Ascending aorta (tissue), 2 donors: ENCODE results near the gene DAGLB. TPM values are rescaled to one million over a fixed set of nuclear protein-coding genes. Genes with fewer than 3 reads are reported as not detected.

Experiments used
- DNase-seq, 2 donors: peaks; one replicate each; pipeline ENCODE4 v3.0.0-alpha.2; 2019; ENCODE audit warnings: low spot score in 2 of 2
- H3K27ac ChIP-seq, 2 donors: fragments of 200-600 bp; sonication (generic); one replicate each; pipeline ENCODE4 v1.5.1; 2016 to 2017; ENCODE audit warnings: mild to moderate bottlenecking in 1 of 2
- H3K27me3 ChIP-seq: fragments of 200-600 bp; sonication (generic); one replicate; pipeline ENCODE4 v1.5.1; 2017
- H3K36me3 ChIP-seq, 2 donors: fragments of 200-600 bp; sonication (generic); one replicate each; pipeline ENCODE4 v1.5.1; 2016
- H3K4me1 ChIP-seq, 2 donors: fragments of 200-600 bp; sonication (generic); one replicate each; pipeline ENCODE4 v1.5.1; 2016 to 2017; ENCODE audit warnings: mild to moderate bottlenecking in 1 of 2
- H3K4me3 ChIP-seq, 2 donors: fragments of 200-600 bp; sonication (generic); one replicate each; pipeline ENCODE4 v1.5.1; 2016 to 2017; ENCODE audit warnings: mild to moderate bottlenecking in 1 of 2
- H3K9me3 ChIP-seq, 2 donors: fragments of 200-600 bp; sonication (generic); one replicate each; pipeline ENCODE4 v1.5.1; 2016
- CTCF ChIP-seq, 3 experiments: fragments of 200-600 bp in 2 of 3; fragments of 450-650 bp in 1 of 3; sonication (generic) in 2 of 3; IDR thresholded peaks; one replicate each; pipeline ENCODE4 v1.5.1; 2016 to 2019; ENCODE audit warnings: antibody characterized with exemption in 3 of 3, mild to moderate bottlenecking in 1 of 3, moderate library complexity in 1 of 3
- intact Hi-C: fragments of 100-400 bp; cut with DNase I; formaldehyde crosslinking; loops from one replicate; pipeline ENCODE4 v1.15.1; 2023
- total RNA-seq: library from RNA; depleted of rRNA; stranded (reverse); fragments of >200 nt; gene quantifications from one replicate; pipeline ENCODE4 v1.1.0, GENCODE V29; 2016

DAGLB gene
- total RNA-seq, 1 donor from 2014 or later: 5.2 TPM

DNA sequence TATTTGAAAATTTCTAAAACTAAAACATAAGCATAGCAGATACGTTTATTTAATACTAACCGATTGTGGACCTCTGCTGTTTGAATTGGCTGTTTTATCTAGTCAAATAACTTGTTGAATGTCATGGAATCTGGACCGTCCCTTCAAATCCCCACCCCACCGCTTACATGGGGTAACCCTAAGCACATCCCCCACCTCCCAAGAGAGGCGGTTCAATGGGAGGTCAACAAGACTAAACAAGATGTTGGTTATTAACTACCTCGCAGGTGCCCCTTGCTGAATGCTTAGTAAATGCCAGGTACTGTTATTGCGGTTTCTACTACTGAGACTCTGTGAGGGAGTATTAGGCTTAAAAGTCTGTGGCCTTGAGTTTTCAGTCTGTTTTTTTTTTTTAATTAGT lies 70.9 kb downstream of the DAGLB start:
- Histone ChIP-seq H3K9me3 (no peaks in the 10 kb centered on the region), H3K27me3 (no peaks in the 10 kb centered on the region), H3K4me3 (peak overlapping the region; percentile 6 to 86), H3K4me1 (peaks cover 14 to 47% of the 10 kb centered on the region in 2 donors), H3K27ac (peak overlapping the region in 1 of 2 donors; percentile 2), H3K36me3 (peaks cover 0 to 8% of the 10 kb centered on the region in 2 donors)
- DNase-seq: no peak
- TF ChIP-seq CTCF (IDR thresholded peaks at IDR 0.05): no peak
- intact Hi-C loops: no loop called here

- Histone ChIP-seq H3K27me3 (no peaks in the 10 kb centered on the region), H3K27ac (peak overlapping the region; percentile 92 to 95), H3K4me1 (peaks cover 12 to 37% of the 10 kb centered on the region in 2 donors), H3K9me3 (no peaks in the 10 kb centered on the region), H3K36me3 (peaks cover 0 to 8% of the 10 kb centered on the region in 2 donors), H3K4me3 (peak overlapping the region; percentile 86 to 88)
- intact Hi-C loops: no loop called here
- TF ChIP-seq CTCF (IDR thresholded peaks at IDR 0.05): no peak
- no peak for DNase-seq
These were observed 72.2 kb downstream of the DAGLB start for GRCh38 chr7:6375348-6376101.

- no peak for TF ChIP-seq CTCF (IDR thresholded peaks at IDR 0.05)
- Histone ChIP-seq H3K36me3 (no peaks in the 10 kb centered on the region), H3K27me3 (no peaks in the 10 kb centered on the region), H3K27ac (no peak overlapping the region), H3K4me1 (no peaks in the 10 kb centered on the region), H3K9me3 (no peaks in the 10 kb centered on the region), H3K4me3 (no peak overlapping the region)
- intact Hi-C loops: no loop called here
- no peak for DNase-seq
These were observed 80.0 kb downstream of the DAGLB start for GRCh38 chr7:6367701-6368211.

- no peaks in the 10 kb centered on the region for H3K27me3 ChIP-seq
- H3K4me1 ChIP-seq: no peaks in the 10 kb centered on the region
- no peak for DNase-seq
- H3K9me3 ChIP-seq: no peaks in the 10 kb centered on the region
- TF ChIP-seq CTCF (IDR thresholded peaks at IDR 0.05): no peak
- H3K36me3 ChIP-seq: no peaks in the 10 kb centered on the region
- no peak overlapping the region for H3K4me3 ChIP-seq
- intact Hi-C loops: no loop called here
- H3K27ac ChIP-seq: no peak overlapping the region
These were observed 82.3 kb downstream of the DAGLB start for GRCh38 chr7:6365451-6365850.

GRCh38 chr7:6360841-6361240 lies 86.9 kb downstream of the DAGLB start:
- no peak overlapping the region for H3K27ac ChIP-seq
- no peaks in the 10 kb centered on the region for H3K27me3 ChIP-seq
- intact Hi-C loops: no loop called here
- no peaks in the 10 kb centered on the region for H3K4me1 ChIP-seq
- no peak overlapping the region for H3K4me3 ChIP-seq
- no peak for TF ChIP-seq CTCF (IDR thresholded peaks at IDR 0.05)
- no peaks in the 10 kb centered on the region for H3K9me3 ChIP-seq
- H3K36me3 ChIP-seq: no peaks in the 10 kb centered on the region
- DNase-seq: no peak
